ENCODE measurements around the gene PBLD. TPM values are rescaled to one million over a fixed set of nuclear protein-coding genes. Genes with fewer than 3 reads are reported as not detected.
"Not testable (repeated sequence)": the region's sequence is repeated elsewhere in the genome, so short reads cannot be mapped to it uniquely, and the experiment has no call there.

PBLD gene
- total RNA-seq, 4 donors from 2014 or later, result 4.9 to 12.3 (median 7.6) TPM

- no peak for ATAC-seq (ENCODE audit: low FRiP score)
- TF ChIP-seq CTCF (IDR thresholded peaks at IDR 0.05), result no peak
- DNase-seq (ENCODE audit: low spot score), result no peak
Observed at GRCh38 chr10:68296843-68297663, 35.7 kb downstream of the PBLD start.

DNA sequence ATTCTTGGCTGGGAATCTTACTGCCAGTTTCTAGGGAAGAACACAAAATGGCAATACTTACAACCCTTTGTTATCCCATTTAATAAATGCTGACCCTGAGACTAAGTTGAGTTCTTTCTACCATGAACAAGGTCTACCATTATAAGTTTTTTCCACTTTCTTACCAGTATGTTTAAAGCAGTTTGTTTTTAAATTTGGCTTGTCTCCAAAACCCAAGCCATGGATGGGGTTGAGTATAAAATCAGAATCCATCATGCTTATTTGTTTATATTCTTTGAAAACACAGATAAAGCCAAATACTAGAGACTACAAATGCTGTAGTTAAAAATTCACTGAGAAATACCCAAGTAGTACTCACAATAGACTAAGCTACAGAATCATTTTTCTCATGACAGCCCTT lies 42.0 kb downstream of the PBLD start:
- TF ChIP-seq CTCF (IDR thresholded peaks at IDR 0.05), result no peak
- DNase-seq (ENCODE audit: low spot score), result no peak
- no peak for ATAC-seq (ENCODE audit: low FRiP score)

GRCh38 chr10:68288717-68289116 lies 44.0 kb downstream of the PBLD start:
- TF ChIP-seq CTCF (IDR thresholded peaks at IDR 0.05), result no peak
- DNase-seq (ENCODE audit: low spot score), result no peak
- ATAC-seq (ENCODE audit: low FRiP score), result no peak

GRCh38 chr10:68284062-68285001 lies 48.4 kb downstream of the PBLD start:
- no peak for DNase-seq (ENCODE audit: low spot score)
- no peak for ATAC-seq (ENCODE audit: low FRiP score)
- no peak for TF ChIP-seq CTCF (IDR thresholded peaks at IDR 0.05)

DNA sequence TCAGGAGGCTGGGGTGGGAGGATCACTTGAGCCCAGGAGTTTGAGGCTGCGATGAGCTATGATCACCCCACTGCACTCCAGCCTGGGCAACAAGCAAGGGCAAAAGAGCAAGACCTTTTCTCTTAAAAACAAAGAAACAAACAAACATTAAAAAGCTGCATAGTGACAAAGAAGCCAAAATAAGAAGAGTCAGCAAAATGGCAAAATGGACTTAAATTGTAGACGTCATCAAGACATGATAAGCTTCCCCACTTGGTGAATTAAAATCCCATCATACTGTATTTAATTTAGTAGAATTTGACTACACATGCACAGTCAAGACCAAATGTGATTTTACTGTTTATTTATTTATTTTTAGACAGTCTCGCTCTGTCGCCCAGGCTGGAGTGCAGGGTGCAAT lies 52.0 kb downstream of the PBLD start:
- no peak for ATAC-seq (ENCODE audit: low FRiP score)

DNA sequence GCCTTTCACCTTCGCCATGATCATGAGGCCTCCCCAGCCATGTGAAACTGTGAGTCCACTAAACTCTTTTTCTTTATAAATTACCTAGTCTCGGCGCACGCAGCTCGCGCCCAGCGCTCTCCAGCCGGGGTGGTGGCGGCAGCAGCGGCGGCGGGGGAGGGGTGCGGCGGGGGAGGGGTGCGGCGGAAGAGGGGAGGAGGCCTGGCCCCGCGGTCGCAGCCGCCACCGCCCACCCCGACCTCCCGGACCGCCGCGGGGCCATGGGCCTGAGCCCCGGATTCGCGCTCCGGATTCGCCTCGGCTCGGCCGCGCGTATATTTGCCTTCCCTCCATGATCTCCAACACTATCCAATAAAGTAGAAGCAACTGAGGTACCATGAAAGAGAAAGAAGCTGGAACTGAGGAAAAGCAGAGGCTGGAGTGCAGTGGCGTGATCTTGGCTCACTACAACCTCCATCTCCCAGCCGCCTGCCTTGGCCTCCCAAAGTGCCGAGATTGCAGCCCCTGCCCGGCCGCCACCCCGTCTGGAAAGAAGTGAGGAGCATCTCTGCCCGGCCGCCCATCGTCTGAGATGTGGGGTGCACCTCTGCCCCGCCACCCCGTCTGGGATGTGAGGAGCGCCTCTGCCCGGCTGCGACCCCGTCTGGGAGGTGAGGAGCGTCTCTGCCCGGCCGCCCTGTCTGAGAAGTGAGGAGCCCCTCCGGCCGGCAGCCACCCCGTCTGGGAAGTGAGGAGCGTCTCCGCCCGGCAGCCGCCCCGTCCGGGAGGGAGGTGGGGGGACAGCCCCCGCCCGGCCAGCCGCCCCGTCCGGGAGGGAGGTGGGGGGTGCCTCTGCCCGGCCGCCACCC lies 53.6 kb downstream of the PBLD start:
- not testable (repeated sequence) for DNase-seq (ENCODE audit: low spot score); ATAC-seq (ENCODE audit: low FRiP score)

More for the DNA sequence above, 52.0 kb downstream of the PBLD start:
- no peak for TF ChIP-seq CTCF (IDR thresholded peaks at IDR 0.05)
- DNase-seq (ENCODE audit: low spot score), result no peak

DNA sequence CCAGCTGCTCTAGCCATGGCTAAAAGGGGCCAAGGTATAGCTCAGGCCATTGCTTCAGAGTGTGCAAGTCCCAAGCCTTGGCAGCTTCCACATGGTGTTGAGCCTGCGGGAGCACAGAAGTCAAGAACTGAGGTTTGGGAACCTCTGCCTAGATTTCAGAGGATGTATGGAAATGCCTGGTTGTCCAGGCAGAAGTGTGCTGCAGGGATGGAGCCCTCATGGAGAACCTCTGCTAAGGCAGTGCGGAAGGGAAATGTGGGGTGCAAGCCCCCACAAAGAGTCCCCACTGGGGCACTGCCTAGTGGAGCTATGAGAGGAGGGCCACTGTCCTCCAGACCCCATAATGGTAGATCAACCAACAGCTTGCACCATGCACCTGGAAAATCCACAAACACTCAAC lies 54.9 kb downstream of the PBLD start:
- DNase-seq (ENCODE audit: low spot score), result not testable (repeated sequence)

More for the DNA sequence above, 54.9 kb downstream of the PBLD start:
- not testable (repeated sequence) for ATAC-seq (ENCODE audit: low FRiP score)

Measured in omental fat pad (tissue), 4 donors.